HEK293 (cell line): ENCODE data around the gene YDJC.

Experiments
- CTCF ChIP-seq: fragments of 450-650 bp; formaldehyde crosslinking; IDR thresholded peaks from 2 replicates; pipeline ENCODE4 v1.5.1; 2016; ENCODE audit warnings: missing biosample characterization, missing genetic modification characterization
- IKZF3 ChIP-seq: fragments of 450-650 bp; IDR thresholded peaks from 2 replicates; pipeline ENCODE4 v1.5.0; 2018; ENCODE audit warnings: missing biosample characterization, mild to moderate bottlenecking, missing genetic modification characterization, moderate library complexity
- KLF1 ChIP-seq: fragments of 450-650 bp; formaldehyde crosslinking; IDR thresholded peaks from 2 replicates; pipeline ENCODE4 v1.5.1; 2016; ENCODE audit warnings: missing biosample characterization, missing genetic modification characterization
- PRDM10 ChIP-seq: fragments of 450-650 bp; formaldehyde crosslinking; IDR thresholded peaks from 2 replicates; pipeline ENCODE4 v1.5.1; 2016; ENCODE audit warnings: missing biosample characterization, missing genetic modification characterization
- RBAK ChIP-seq: fragments of 450-650 bp; formaldehyde crosslinking; IDR thresholded peaks from 2 replicates; pipeline ENCODE4 v1.5.1; 2016; ENCODE audit warnings: missing biosample characterization, missing genetic modification characterization
- SALL2 ChIP-seq: fragments of 450-650 bp; formaldehyde crosslinking; IDR thresholded peaks from 2 replicates; pipeline ENCODE4 v1.5.0; 2017; ENCODE audit warnings: missing biosample characterization, mild to moderate bottlenecking, missing genetic modification characterization, borderline replicate concordance
- SETDB1 ChIP-seq: IDR thresholded peaks from one replicate; pipeline ENCODE4 v1.6.1; 2017; ENCODE audit warnings: mild to moderate bottlenecking, low read length, moderate library complexity, mixed read lengths; ENCODE audit not compliant: insufficient read length
- YY1 ChIP-seq: fragments of 450-650 bp; formaldehyde crosslinking; IDR thresholded peaks from 2 replicates; pipeline ENCODE4 v1.5.1; 2018; ENCODE audit warnings: missing biosample characterization, missing genetic modification characterization
- ZEB2 ChIP-seq: fragments of 450-650 bp; formaldehyde crosslinking; IDR thresholded peaks from 2 replicates; pipeline ENCODE4 v1.5.1; 2016; ENCODE audit warnings: missing biosample characterization, missing genetic modification characterization
- ZNF132 ChIP-seq: fragments of 450-650 bp; formaldehyde crosslinking; IDR thresholded peaks from 2 replicates; pipeline ENCODE4 v1.5.1; 2017; ENCODE audit warnings: missing biosample characterization, missing genetic modification characterization, borderline replicate concordance
- ZNF169 ChIP-seq: fragments of 450-650 bp; formaldehyde crosslinking; IDR thresholded peaks from 2 replicates; pipeline ENCODE4 v1.5.1; 2016; ENCODE audit warnings: missing biosample characterization, missing genetic modification characterization
- ZNF2 ChIP-seq: fragments of 450-650 bp; formaldehyde crosslinking; IDR thresholded peaks from 2 replicates; pipeline ENCODE4 v1.5.1; 2016; ENCODE audit warnings: missing biosample characterization, missing genetic modification characterization
- ZNF239 ChIP-seq: fragments of 450-650 bp; formaldehyde crosslinking; IDR thresholded peaks from 2 replicates; pipeline ENCODE4 v1.5.1; 2016; ENCODE audit warnings: missing biosample characterization, missing genetic modification characterization
- ZNF311 ChIP-seq: fragments of 450-650 bp; formaldehyde crosslinking; IDR thresholded peaks from 2 replicates; pipeline ENCODE4 v1.5.1; 2017; ENCODE audit warnings: missing biosample characterization, missing genetic modification characterization, borderline replicate concordance
- ZNF341 ChIP-seq: fragments of 450-650 bp; formaldehyde crosslinking; IDR thresholded peaks from 2 replicates; pipeline ENCODE4; 2016; ENCODE audit warnings: low read depth, missing biosample characterization, missing genetic modification characterization
- ZNF398 ChIP-seq: fragments of 450-650 bp; formaldehyde crosslinking; IDR thresholded peaks from 2 replicates; pipeline ENCODE4 v1.5.1; 2017; ENCODE audit warnings: missing biosample characterization, missing genetic modification characterization
- ZNF449 ChIP-seq: fragments of 450-650 bp; formaldehyde crosslinking; IDR thresholded peaks from 2 replicates; pipeline ENCODE4 v1.5.1; 2017; ENCODE audit warnings: missing biosample characterization, mild to moderate bottlenecking, missing genetic modification characterization, moderate library complexity
- ZNF488 ChIP-seq: fragments of 450-650 bp; formaldehyde crosslinking; IDR thresholded peaks from 2 replicates; pipeline ENCODE4 v1.5.1; 2016; ENCODE audit warnings: missing biosample characterization, missing genetic modification characterization
- ZNF510 ChIP-seq: fragments of 450-650 bp; formaldehyde crosslinking; IDR thresholded peaks from 2 replicates; pipeline ENCODE4 v1.5.1; 2018; ENCODE audit warnings: mild to moderate bottlenecking, missing genetic modification characterization, missing biosample characterization; ENCODE audit not compliant: insufficient replicate concordance
- ZNF561 ChIP-seq: fragments of 450-650 bp; IDR thresholded peaks from 2 replicates; pipeline ENCODE4 v1.5.1; 2018; ENCODE audit warnings: missing biosample characterization, missing genetic modification characterization, borderline replicate concordance
- ZNF585B ChIP-seq: fragments of 450-650 bp; formaldehyde crosslinking; IDR thresholded peaks from 2 replicates; pipeline ENCODE4 v1.5.1; 2016; ENCODE audit warnings: missing biosample characterization, missing genetic modification characterization
- ZNF623 ChIP-seq: fragments of 450-650 bp; formaldehyde crosslinking; IDR thresholded peaks from 2 replicates; pipeline ENCODE4 v1.5.1; 2016; ENCODE audit warnings: missing biosample characterization, missing genetic modification characterization
- ZNF629 ChIP-seq: fragments of 450-650 bp; formaldehyde crosslinking; IDR thresholded peaks from 2 replicates; pipeline ENCODE4 v1.5.1; 2017; ENCODE audit warnings: missing biosample characterization, missing genetic modification characterization
- ZNF660 ChIP-seq: fragments of 450-650 bp; IDR thresholded peaks from 2 replicates; pipeline ENCODE4 v1.5.1; 2018; ENCODE audit warnings: missing biosample characterization, mild to moderate bottlenecking, missing genetic modification characterization
- ZNF785 ChIP-seq: fragments of 450-650 bp; formaldehyde crosslinking; IDR thresholded peaks from 2 replicates; pipeline ENCODE4 v1.5.1; 2016; ENCODE audit warnings: missing biosample characterization, missing genetic modification characterization
- ZNF843 ChIP-seq: fragments of 450-650 bp; formaldehyde crosslinking; IDR thresholded peaks from 2 replicates; pipeline ENCODE4 v1.5.1; 2016; ENCODE audit warnings: missing biosample characterization, missing genetic modification characterization
- TF ChIP-seq, protein P1 (sequence below): fragments of 450-650 bp; formaldehyde crosslinking; IDR thresholded peaks from 2 replicates; pipeline ENCODE4 v1.5.1; 2016; ENCODE audit warnings: missing biosample characterization, missing genetic modification characterization

The YDJC gene

GRCh38 chr22:21629255-21630149 is at the start of gene YDJC (continued):
- 0 out of 2 replicates have a peak, but pooled peaks have one; percentile 7 for TF ChIP-seq ZNF398 (tag by site-specific recombination)
- 0 out of 2 replicates have a peak, but pooled peaks have one; percentile 15 for TF ChIP-seq ZNF585B (tag by site-specific recombination)
- no peak for TF ChIP-seq SALL2 (tag by site-specific recombination)
- TF ChIP-seq SETDB1, result no peak
- TF ChIP-seq ZNF132 (tag by site-specific recombination), result no peak
- peak; percentile 45; the same call in 1 of the 2 replicates for TF ChIP-seq ZNF785
- peak; percentile 91 for TF ChIP-seq CTCF (tag by site-specific recombination)
- TF ChIP-seq ZNF2 (tag by site-specific recombination), result 0 out of 2 replicates have a peak, but pooled peaks have one; percentile 31
- TF ChIP-seq ZNF488 (tag by site-specific recombination), result no peak
- no peak for TF ChIP-seq ZNF311 (tag by site-specific recombination)
- TF ChIP-seq RBAK (tag by site-specific recombination), result no peak
- 0 out of 2 replicates have a peak, but pooled peaks have one; percentile 12 for TF ChIP-seq ZNF239 (tag by site-specific recombination)
- 0 out of 2 replicates have a peak, but pooled peaks have one; percentile 19 for TF ChIP-seq ZNF341
- TF ChIP-seq ZNF660 (tag by site-specific recombination), result peak; percentile 47; the same call in 1 of the 2 replicates
- TF ChIP-seq ZNF449 (tag by site-specific recombination), result peak; percentile 57; the same call in 1 of the 2 replicates
- no peak for TF ChIP-seq PRDM10
- no peak for TF ChIP-seq ZNF510 (tag by site-specific recombination)
- TF ChIP-seq, protein P1, sequence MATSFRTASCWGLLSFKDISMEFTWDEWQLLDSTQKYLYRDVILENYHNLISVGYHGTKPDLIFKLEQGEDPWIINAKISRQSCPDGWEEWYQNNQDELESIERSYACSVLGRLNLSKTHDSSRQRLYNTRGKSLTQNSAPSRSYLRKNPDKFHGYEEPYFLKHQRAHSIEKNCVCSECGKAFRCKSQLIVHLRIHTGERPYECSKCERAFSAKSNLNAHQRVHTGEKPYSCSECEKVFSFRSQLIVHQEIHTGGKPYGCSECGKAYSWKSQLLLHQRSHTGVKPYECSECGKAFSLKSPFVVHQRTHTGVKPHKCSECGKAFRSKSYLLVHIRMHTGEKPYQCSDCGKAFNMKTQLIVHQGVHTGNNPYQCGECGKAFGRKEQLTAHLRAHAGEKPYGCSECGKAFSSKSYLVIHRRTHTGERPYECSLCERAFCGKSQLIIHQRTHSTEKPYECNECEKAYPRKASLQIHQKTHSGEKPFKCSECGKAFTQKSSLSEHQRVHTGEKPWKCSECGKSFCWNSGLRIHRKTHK (tag by site-specific recombination), result no peak
- no peak for TF ChIP-seq ZNF623 (tag by site-specific recombination)
- TF ChIP-seq ZNF629 (tag by site-specific recombination), result peak; percentile 48; the same call in 1 of the 2 replicates
- peak; percentile 29; the same call in 1 of the 2 replicates for TF ChIP-seq IKZF3 (tag by site-specific recombination)
- no peak for TF ChIP-seq ZNF169
- TF ChIP-seq ZNF843 (tag by site-specific recombination), result no peak
- TF ChIP-seq ZNF561 (tag by site-specific recombination), result 0 out of 2 replicates have a peak, but pooled peaks have one; percentile 14
- TF ChIP-seq YY1 (tag by site-specific recombination), result peak; percentile 84; the same call in 1 of the 2 replicates
- TF ChIP-seq ZEB2 (tag by site-specific recombination), result peak; percentile 69
- peak; percentile 88 for TF ChIP-seq KLF1 (tag by site-specific recombination)
